K562 treated with DMSO at 1 percent for 24 hours (cell line): ENCODE results near the gene FAM50B. TPM values are rescaled to one million over a fixed set of nuclear protein-coding genes. Genes with fewer than 3 reads are reported as not detected.

Source experiments
- total RNA-seq: library from RNA; unstranded; fragments of 300-600 nt; gene quantifications from 2 replicates; pipeline ENCODE4 v1.2.3, GENCODE V29; 2022; ENCODE audit warnings: low read depth; ENCODE audit not compliant: insufficient read depth

Gene FAM50B
- 0.59 and 0.73 TPM in 2 replicates for total RNA-seq

GRCh38 chr6:3848925-3849605 is at the start of gene FAM50B:
Gene FAM50B, plus strand, starts transcription at chr6:3849373. Its CDS starts 439 bp downstream, at chr6:3849812.

Other genes starting within 250 kb of the FAM50B start
- gene PXDC1, start 97.7 kb upstream of the FAM50B start, total RNA-seq, result 0.29 and 0.36 TPM in 2 replicates
- not detected in 2 replicates for gene FAM217A, start 229.8 kb downstream of the FAM50B start, total RNA-seq